Calu3 (cell line): Measurements from ENCODE around the gene SLC24A3. TPM values are rescaled to one million over a fixed set of nuclear protein-coding genes. Genes with fewer than 3 reads are reported as not detected.

ENCODE experiments used
- BruUV-seq: library from RNA; stranded (reverse); fragments of 400-500 nt; replicated peaks from 2 replicates; lab custom pipeline; 2021; lab: Mats Ljungman, UMichigan
- CTCF ChIA-PET: fragments of 300-600 bp; sonication (Branson Sonifier 250); formaldehyde crosslinking; loops from one replicate; lab custom pipeline; 2022; ENCODE audit warnings: antibody characterized with exemption; lab: Charles Lee
- DNase-seq: peaks from one replicate; pipeline ENCODE4 v3.0.0; 2022
- H3K27ac Mint-ChIP-seq: one replicate; pipeline ENCODE4 v1.8.0; 2022; ENCODE audit warnings: mixed read lengths; ENCODE audit not compliant: unreplicated experiment
- H3K27me3 Mint-ChIP-seq: one replicate; pipeline ENCODE4 v1.8.0; 2022; ENCODE audit warnings: mixed read lengths; ENCODE audit not compliant: unreplicated experiment
- H3K36me3 Mint-ChIP-seq: one replicate; pipeline ENCODE4 v1.8.0; 2022; ENCODE audit warnings: mild to moderate bottlenecking, moderate library complexity, mixed read lengths; ENCODE audit not compliant: insufficient read depth, unreplicated experiment
- H3K4me1 Mint-ChIP-seq: one replicate; pipeline ENCODE4 v1.8.0; 2022; ENCODE audit warnings: mild to moderate bottlenecking, low read depth, mixed read lengths; ENCODE audit not compliant: unreplicated experiment
- H3K4me3 Mint-ChIP-seq: one replicate; pipeline ENCODE4 v1.8.0; 2022; ENCODE audit warnings: mild to moderate bottlenecking, low read depth, moderate library complexity, mixed read lengths; ENCODE audit not compliant: unreplicated experiment
- H3K9me3 Mint-ChIP-seq: one replicate; pipeline ENCODE4 v1.8.0; 2022; ENCODE audit warnings: low read depth, mixed read lengths; ENCODE audit not compliant: unreplicated experiment
- intact Hi-C: fragments of 100-400 bp; cut with micrococcal nuclease; formaldehyde crosslinking; loops from one replicate; pipeline ENCODE4 v1.10.0; 2022; ENCODE audit not compliant: unreplicated experiment
- total RNA-seq: library from RNA; stranded (reverse); gene quantifications from 2 replicates; pipeline ENCODE4 v1.2.3, GENCODE V29; 2022
- TF ChIP-seq, protein P1 (sequence below): fragments of 200-600 bp; IDR thresholded peaks from one replicate; pipeline ENCODE4 v1.8.0; 2022; ENCODE audit warnings: antibody characterized with exemption; ENCODE audit not compliant: unreplicated experiment

SLC24A3 gene
- total RNA-seq, 1 experiment from 2014 or later, result not detected

DNA sequence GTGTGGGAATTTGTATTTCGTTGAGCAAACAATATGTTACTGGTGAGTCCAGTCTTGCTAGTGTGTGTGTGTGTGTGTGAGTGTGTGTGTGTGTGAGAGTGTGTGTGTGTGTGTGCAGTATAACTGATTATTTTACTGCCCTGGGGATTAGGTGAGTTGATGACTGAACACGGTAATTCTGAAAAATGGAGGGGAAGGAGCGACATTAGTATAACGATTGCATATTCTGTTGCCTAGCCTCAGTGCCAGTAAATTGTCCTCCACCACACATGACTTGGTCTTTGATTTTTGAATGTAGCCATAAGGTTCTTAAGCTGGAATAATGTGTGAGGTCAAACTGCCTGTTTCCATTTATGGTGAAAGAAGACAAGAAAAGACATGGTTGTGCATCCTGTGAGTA lies 121.1 kb downstream of the SLC24A3 start:
- BruUV-seq, result no TSS peak
- Mint-ChIP-seq H3K4me1 (no peaks in the 10 kb centered on the region), H3K27me3 (peaks cover 38% of the 10 kb centered on the region), H3K4me3 (no peak overlapping the region), H3K27ac (no peak overlapping the region), H3K36me3 (no peaks in the 10 kb centered on the region), H3K9me3 (no peaks in the 10 kb centered on the region)
- CTCF ChIA-PET, result no interaction called here
- no peak for DNase-seq
- TF ChIP-seq, protein P1, sequence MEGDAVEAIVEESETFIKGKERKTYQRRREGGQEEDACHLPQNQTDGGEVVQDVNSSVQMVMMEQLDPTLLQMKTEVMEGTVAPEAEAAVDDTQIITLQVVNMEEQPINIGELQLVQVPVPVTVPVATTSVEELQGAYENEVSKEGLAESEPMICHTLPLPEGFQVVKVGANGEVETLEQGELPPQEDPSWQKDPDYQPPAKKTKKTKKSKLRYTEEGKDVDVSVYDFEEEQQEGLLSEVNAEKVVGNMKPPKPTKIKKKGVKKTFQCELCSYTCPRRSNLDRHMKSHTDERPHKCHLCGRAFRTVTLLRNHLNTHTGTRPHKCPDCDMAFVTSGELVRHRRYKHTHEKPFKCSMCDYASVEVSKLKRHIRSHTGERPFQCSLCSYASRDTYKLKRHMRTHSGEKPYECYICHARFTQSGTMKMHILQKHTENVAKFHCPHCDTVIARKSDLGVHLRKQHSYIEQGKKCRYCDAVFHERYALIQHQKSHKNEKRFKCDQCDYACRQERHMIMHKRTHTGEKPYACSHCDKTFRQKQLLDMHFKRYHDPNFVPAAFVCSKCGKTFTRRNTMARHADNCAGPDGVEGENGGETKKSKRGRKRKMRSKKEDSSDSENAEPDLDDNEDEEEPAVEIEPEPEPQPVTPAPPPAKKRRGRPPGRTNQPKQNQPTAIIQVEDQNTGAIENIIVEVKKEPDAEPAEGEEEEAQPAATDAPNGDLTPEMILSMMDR, result no peak
- intact Hi-C loops, result no loop called here

DNA sequence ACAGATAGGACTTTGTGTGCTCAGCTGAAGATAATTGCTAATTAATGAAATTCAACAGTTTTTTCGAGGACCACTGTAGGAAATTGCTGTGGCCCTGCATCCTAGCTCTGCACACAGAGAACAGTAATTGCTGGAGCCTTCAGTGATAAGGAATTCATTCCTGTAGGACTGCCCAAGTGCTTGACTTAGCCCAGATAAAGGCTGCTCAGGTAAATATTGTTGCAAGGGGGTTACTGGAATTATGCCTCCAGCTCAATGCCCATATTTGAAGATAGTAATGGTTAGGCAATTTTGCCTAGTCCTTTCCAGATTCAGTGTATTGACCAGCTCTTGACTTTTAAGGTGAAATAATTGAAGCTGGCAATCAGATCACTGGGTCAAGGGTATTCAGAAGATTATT lies 122.9 kb downstream of the SLC24A3 start:
- CTCF ChIA-PET, result no interaction called here
- no peak for DNase-seq
- Mint-ChIP-seq H3K4me1 (no peaks in the 10 kb centered on the region), H3K27ac (no peak overlapping the region), H3K27me3 (peaks cover 31% of the 10 kb centered on the region), H3K9me3 (no peaks in the 10 kb centered on the region), H3K36me3 (no peaks in the 10 kb centered on the region), H3K4me3 (no peak overlapping the region)
- intact Hi-C loops, result no loop called here
- no TSS peak for BruUV-seq
- TF ChIP-seq, protein P1, result no peak

DNA sequence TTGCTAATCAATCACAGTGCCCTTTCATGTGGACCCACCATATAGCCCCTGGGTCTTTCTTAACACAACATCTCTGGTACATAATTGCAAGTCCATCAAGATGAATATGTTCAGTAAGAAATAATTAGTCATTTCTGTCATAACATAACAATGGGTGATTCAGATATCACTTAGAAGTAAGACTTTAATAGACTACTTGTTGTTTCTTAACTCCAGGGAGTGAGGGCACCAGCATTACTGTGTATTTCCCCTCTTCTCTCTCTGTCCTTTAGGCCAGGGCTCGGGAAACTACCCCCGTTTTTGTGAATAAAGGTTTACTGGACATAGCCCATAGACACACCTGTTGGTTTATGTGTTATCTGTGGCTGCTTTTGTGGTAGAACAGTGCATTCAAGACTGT lies 123.5 kb downstream of the SLC24A3 start:
- intact Hi-C loops, result no loop called here
- H3K4me1 Mint-ChIP-seq, result no peaks in the 10 kb centered on the region
- TF ChIP-seq, protein P1, result no peak
- CTCF ChIA-PET, result no interaction called here
- no peak for DNase-seq
- no peaks in the 10 kb centered on the region for H3K9me3 Mint-ChIP-seq
- H3K4me3 Mint-ChIP-seq, result no peak overlapping the region
- peaks cover 27% of the 10 kb centered on the region for H3K27me3 Mint-ChIP-seq
- H3K27ac Mint-ChIP-seq, result no peak overlapping the region
- no TSS peak for BruUV-seq
- H3K36me3 Mint-ChIP-seq, result no peaks in the 10 kb centered on the region

DNA sequence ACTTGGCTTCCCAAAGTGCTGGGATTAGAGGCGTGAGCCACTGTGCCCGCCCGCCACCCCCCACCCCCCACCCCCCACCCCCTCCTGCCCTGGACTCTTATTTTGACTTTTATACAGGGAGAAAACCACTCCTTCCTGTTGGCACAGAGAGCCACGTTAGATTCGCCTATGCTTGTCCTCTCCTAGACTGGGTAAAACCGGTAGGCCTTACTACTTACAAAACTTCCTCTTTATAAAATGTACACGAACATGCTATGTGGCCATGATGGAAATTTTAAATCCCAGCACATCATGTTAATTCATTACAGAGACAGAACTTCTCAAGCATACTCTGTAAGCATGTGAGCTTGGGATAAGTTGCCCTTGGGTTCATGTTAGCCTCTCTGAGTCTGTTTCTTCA lies 124.2 kb downstream of the SLC24A3 start:
- no TSS peak for BruUV-seq
- no peak overlapping the region for H3K27ac Mint-ChIP-seq
- CTCF ChIA-PET, result no interaction called here

More for the DNA sequence above, 124.2 kb downstream of the SLC24A3 start:
- Mint-ChIP-seq H3K36me3 (no peaks in the 10 kb centered on the region), H3K9me3 (no peaks in the 10 kb centered on the region), H3K27me3 (peaks cover 19% of the 10 kb centered on the region), H3K4me3 (no peak overlapping the region), H3K4me1 (no peaks in the 10 kb centered on the region)
- TF ChIP-seq, protein P1, result no peak
- intact Hi-C loops, result no loop called here
- no peak for DNase-seq
